Coronary artery (tissue), 2 donors: Measurements from ENCODE around the gene SLC32A1.
A peak's percentile ranks its signal among the peaks of the same experiment; 100 is the strongest.

Source experiments
- DNase-seq: peaks from one replicate; pipeline ENCODE4 v3.0.0-alpha.2; 2017; ENCODE audit warnings: low spot score
- H3K27ac ChIP-seq, 2 donors: fragments of 200-600 bp; sonication (generic); one replicate each; pipeline ENCODE4 v1.5.1; 2016 to 2019
- H3K4me3 ChIP-seq: fragments of 200-600 bp; sonication (generic); 2 replicates; pipeline ENCODE4 v1.5.1; 2016; ENCODE audit warnings: mild to moderate bottlenecking, moderate library complexity
- CTCF ChIP-seq: fragments of 200-600 bp; sonication (generic); IDR thresholded peaks from one replicate; pipeline ENCODE4 v1.5.1; 2019; ENCODE audit warnings: antibody characterized with exemption

Gene SLC32A1

GRCh38 chr20:38725148-38725901 lies 1.0 kb downstream of the SLC32A1 start:
- TF ChIP-seq CTCF = no peak
- Histone ChIP-seq H3K4me3 (no peak overlapping the region), H3K27ac (no peak overlapping the region)
- no peak for DNase-seq

- Histone ChIP-seq H3K4me3 (no peak overlapping the region), H3K27ac (no peak overlapping the region)
- DNase-seq = no peak
- peak; percentile 29 for TF ChIP-seq CTCF
Measured at GRCh38 chr20:38725931-38726803, 1.9 kb downstream of the SLC32A1 start.

GRCh38 chr20:38726804-38727606 lies 2.7 kb downstream of the SLC32A1 start:
- no peak for DNase-seq
- Histone ChIP-seq H3K4me3 (peak overlapping the region; percentile 14), H3K27ac (no peak overlapping the region)
- TF ChIP-seq CTCF = no peak

- Histone ChIP-seq H3K4me3 (peak overlapping the region; percentile 14), H3K27ac (no peak overlapping the region)
- no peak for DNase-seq
- no peak for TF ChIP-seq CTCF
Measured at GRCh38 chr20:38727607-38728190, 3.4 kb downstream of the SLC32A1 start.

- H3K4me3 ChIP-seq = no peak overlapping the region
- no peak overlapping the region for H3K27ac ChIP-seq
- DNase-seq = no peak
- no peak for TF ChIP-seq CTCF
Measured at GRCh38 chr20:38728191-38728781, 4.0 kb downstream of the SLC32A1 start.

- no peak for DNase-seq
- TF ChIP-seq CTCF = no peak
- H3K4me3 ChIP-seq = no peak overlapping the region
Measured at GRCh38 chr20:38728911-38729642, 4.8 kb downstream of the SLC32A1 start.

More at GRCh38 chr20:38728911-38729642, 4.8 kb downstream of the SLC32A1 start:
- no peak overlapping the region for H3K27ac ChIP-seq
